GM12865 (cell line): Measurements from ENCODE around the gene TMEM121B.

Experiments
- DNase-seq: peaks from one replicate; pipeline ENCODE4 v3.0.0; 2010; ENCODE audit warnings: low read depth
- H3K4me3 ChIP-seq: 2 replicates; pipeline ENCODE4 v1.5.1; 2011; ENCODE audit warnings: mild to moderate bottlenecking, low read depth, low read length, control low read depth
- CTCF ChIP-seq: IDR thresholded peaks from 2 replicates; pipeline ENCODE4 v1.5.1; 2011; ENCODE audit warnings: low read length, control low read depth, low read depth, inconsistent platforms; ENCODE audit not compliant: insufficient read depth; ENCODE audit errors: missing control alignments

The TMEM121B gene

DNA sequence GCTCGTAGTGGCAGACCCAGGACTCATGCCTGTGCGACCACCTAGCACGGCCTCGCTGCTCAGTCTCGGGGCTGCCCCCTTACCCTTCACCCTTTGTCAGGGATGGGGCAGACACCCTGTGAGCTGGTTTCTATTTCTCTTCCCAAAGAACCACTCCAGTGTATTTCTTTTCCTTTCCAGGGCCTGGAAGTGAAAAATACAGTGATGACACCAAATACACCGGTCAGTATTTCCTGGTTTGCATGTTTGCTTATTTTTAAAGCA, 13.7 kb downstream of the TMEM121B start:
- H3K4me3 ChIP-seq: no peak overlapping the region
- DNase-seq: no peak
- no peak for TF ChIP-seq CTCF

DNA sequence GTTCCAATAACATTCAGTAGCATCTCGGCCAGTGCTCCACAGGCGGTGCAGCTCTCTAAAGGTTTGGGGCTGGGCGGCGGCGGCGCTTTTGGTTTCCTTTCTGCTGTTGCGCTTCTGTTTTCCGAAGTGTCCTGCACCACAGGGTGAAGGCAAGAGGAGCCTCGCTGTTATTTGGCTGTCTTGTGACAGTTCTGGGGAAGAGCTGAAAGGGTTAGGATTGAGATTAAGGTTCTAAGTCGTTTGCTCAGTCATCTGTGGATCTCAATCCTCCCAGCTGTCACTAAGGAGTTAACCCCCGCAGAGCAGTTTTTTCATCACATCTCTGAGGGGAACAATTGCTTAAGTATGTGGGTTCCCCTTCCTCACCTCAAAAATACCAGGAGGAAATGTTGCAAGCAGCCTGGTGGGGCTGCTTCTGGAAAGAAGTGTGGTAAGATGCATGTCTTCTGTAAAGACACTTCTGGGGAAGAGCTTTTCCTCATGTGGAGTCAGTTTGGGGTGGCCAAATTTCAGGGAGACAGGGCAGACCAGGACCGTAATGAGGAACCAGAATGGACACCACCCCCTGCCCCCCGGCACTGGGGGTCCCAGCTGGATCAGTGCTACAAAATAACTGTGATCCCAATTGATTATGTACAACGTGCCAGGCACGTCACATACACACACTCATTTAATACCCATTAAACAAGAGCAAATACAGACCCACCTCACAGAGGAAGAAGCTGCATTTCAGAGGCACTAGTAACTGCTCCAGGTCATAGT, 14.2 kb downstream of the TMEM121B start:
- no peak overlapping the region for H3K4me3 ChIP-seq
- TF ChIP-seq CTCF: no peak
- no peak for DNase-seq

GRCh38 chr22:17106161-17106784, 14.9 kb downstream of the TMEM121B start:
- DNase-seq: no peak
- no peak overlapping the region for H3K4me3 ChIP-seq
- TF ChIP-seq CTCF: no peak

DNA sequence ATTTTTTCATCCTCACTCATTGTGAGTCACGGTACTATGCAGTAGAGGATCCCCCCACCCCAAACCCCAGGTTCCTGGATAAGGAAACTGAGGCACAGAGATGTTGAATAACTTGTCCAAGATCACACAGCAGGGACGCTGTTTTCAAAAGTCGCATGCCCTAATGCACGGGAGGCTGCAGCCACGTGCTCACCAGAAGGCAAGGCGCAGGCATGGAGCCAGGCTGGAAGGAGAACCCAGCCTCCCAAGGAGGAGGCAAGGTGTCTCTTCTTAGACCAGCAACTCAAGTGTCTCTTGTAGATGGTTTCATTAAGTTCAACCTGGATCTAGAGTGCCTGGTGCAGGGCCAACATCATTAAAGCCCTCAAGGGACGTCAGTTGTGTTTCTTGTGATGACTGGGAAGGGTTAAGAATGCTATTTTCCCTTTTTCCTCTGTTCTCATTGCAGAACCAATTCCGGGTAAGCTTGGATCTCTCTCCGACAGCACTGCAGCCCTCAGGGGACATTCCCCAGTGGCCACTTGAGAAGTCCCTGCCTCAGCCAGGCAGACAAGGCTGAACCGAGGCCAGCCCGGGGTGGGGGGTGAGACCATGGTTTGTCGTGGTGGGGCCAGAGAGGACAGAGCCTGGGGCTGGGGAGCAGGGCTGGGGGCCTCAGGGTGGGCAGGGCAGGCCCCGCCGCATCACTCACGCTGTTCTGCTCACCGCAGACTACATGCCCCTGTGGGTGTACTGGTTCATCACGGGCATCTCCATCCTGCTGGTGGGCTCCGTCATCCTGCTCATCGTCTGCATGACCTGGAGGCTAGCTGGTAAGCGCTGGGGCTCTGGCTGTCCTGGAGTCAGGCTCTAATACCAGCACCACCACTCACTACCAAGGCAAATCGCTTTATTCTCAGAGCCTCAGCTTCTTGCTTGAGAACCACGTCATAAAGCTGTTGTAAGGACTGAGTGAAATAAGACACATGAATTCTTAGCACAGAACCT, 15.7 kb downstream of the TMEM121B start:
- no peak for DNase-seq
- H3K4me3 ChIP-seq: no peak overlapping the region
- TF ChIP-seq CTCF: no peak

GRCh38 chr22:17104336-17104935, 16.7 kb downstream of the TMEM121B start:
- DNase-seq: no peak
- H3K4me3 ChIP-seq: no peak overlapping the region
- TF ChIP-seq CTCF: no peak

- DNase-seq: no peak
- no peak overlapping the region for H3K4me3 ChIP-seq
- no peak for TF ChIP-seq CTCF
These were observed 17.8 kb downstream of the TMEM121B start for GRCh38 chr22:17103351-17103750.
